GM18861 (cell line): ENCODE results near the gene C19orf25.
"Not testable (repeated sequence)": the region's sequence is repeated elsewhere in the genome, so short reads cannot be mapped to it uniquely, and the experiment has no call there.

Experiments
- ATAC-seq: cut with Tn5 transposase; IDR thresholded peaks from one replicate; pipeline ENCODE4 v1.9.1; 2021; ENCODE audit not compliant: unreplicated experiment

Gene C19orf25

DNA sequence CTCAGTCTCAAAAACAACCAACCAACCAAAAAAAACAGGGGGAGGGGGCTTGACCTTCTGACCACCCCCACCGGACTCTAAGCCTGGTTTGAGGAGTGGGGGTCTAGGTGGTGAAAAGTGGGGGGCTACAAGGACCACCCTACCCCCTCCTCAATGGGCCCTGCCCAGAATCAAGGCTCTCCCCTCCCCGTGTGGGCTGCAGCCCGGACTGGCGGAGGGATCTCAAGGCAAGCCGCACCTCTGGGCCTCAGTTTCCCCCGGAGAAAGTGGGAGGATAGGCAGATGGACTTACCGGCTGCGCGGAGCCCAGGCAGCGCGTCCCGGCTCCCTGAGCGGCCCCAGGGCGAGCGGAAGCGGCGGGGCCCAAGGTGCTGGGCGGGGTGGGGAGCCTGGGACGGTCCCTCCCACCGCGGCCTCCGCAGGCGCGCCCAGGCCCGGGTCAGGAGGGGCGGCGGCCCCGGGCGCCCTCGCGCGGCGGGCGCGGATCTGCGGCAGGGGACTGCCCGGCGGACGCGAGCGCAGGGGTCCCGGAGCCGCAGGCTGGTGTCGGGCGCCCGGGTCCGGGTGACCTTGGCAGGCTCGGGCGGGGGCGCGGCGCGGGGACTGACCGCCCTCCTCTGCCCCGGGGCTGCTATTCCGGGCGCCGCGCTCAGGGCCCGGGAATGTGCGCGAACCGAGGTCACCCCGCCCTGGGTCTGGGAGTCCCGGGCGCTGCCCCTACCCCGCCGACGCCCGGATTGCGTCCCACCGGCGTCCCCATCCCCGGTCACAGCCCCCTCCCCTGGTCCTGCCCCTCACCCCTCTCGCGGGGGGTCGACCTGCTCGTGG lies 33.9 kb upstream of the C19orf25 start, which contains the start of gene ADAMTSL5:
ADAMTSL5 (minus strand) TSS at position 349 of the 828 bp plus-strand sequence. CDS start 2,076 bp downstream, outside the sequence.
- no peak for ATAC-seq

DNA sequence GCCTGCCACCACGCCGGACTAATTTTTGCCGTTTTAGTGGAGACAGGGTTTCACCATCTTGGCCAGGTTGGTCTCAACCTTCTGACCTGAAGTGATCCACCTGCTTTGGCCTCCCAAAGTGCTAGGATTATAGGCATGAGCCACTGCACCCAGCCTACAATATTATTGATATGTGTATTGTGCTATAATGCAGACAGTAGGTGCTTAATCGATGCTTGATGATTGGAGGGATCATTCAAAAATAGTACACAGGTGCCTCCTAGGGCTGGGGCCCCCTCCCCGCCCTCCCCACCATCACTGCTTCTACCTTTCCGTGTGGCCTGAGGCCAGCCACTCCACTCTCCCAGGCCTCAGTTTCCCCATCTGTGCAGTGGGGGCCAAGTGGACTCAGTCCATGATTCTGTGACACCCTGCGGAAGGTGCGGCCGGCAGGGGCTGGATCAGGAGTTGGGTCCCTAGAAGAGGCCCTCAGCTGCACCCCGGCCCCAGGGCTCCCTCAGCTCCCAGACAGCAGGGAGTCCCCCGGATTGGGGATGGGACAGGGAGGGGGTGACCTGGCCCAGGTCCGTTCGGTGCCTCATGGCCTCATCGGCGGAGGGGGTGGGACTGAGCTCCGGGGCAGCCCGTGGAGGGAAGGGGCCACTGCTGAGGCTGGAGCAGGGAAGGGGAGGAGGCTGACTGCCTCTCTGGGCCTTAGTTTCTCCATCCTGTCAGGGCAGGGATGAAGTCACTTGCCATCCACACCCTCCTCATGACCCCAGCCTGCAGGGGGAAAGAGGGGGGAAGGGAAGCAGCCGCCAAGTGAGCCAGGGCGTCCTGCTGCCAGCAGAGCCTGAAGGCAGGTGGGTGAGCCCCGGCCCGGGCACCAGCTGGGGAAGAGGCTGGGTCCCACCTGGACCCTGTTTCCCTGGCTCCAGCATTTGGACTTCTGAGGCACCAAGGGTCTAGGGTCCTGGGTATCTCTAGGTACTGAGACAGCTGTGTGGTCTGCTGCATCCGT lies 32.6 kb upstream of the C19orf25 start:
- ATAC-seq = no peak

GRCh38 chr19:1510807-1511206 lies 31.8 kb upstream of the C19orf25 start:
- ATAC-seq = no peak

DNA sequence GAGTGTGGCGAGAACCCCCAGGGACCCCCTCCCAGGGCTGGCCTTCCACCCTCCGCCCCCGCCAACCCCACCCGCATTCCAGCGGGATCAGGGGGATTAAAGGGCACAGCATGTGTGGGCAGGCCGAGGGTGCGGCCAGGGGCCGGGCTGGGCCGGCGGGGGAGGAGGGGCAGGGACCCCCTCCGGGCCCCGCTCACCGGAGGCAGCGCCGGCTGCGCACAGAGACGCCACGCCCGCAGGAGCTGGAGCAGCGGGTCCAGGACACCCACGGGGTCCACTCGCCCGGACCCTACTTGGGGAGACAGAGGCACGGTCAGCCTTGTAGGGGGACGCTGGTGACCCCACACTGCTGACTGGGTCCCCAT lies 31.4 kb upstream of the C19orf25 start:
- no peak for ATAC-seq

DNA sequence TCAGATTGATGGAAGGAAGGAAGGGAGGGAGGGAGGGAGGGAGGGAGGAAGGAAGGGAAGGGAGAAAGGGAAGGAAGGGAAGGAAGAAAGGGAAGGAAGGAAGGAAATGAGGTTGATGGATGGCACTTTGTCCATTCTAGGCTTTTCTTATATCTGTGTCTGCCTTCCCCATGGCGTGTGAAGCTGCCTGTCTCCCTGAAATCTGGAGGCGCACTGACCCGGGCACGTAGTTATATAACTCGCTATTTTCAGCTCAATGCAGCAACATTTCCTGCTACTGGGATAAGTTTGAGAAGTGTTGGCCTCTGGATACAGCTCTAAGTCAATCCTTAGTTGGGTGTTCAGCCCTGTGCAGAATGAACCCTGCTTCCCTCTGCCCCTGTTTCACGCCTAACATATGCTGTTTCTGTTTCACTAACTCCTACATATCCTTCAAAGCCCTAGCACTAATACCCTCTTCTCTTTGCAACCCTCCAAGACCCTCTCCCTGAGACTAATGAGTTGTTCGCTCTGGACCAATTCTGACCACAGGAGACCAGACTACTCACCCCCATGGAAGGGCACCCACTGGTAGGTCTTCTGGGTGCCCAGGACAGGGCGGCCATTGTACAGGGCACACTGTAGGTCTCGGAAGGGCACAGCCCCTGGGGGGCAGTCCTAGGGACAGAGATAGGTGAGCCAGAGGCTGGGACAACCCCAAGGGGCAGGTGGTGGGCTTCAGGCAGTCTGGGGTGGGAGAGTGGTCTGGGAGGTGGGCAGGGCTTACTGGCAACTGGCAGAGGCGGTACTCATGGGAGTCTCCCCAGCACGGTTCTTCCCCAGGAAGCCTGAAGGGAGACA lies 30.8 kb upstream of the C19orf25 start:
- ATAC-seq = no peak

DNA sequence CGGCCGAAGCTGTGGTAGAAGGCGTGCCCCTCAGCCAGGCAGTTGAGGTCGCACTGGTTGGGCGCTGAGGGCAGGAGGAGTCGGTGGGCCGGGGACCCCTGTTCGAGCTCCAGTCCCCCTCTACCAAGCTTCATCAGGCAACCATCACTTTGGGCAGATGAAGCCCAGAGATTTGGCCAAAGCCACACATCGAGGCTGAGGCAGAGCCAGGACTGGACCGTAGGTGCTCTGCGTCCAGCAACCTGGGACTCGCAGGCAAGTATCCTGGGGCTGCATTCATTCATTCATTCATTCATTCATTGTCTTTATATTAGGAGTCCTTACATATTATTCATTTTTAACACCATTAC lies 29.5 kb upstream of the C19orf25 start:
- no peak for ATAC-seq

GRCh38 chr19:1507763-1508506 lies 28.9 kb upstream of the C19orf25 start:
- ATAC-seq = no peak

DNA sequence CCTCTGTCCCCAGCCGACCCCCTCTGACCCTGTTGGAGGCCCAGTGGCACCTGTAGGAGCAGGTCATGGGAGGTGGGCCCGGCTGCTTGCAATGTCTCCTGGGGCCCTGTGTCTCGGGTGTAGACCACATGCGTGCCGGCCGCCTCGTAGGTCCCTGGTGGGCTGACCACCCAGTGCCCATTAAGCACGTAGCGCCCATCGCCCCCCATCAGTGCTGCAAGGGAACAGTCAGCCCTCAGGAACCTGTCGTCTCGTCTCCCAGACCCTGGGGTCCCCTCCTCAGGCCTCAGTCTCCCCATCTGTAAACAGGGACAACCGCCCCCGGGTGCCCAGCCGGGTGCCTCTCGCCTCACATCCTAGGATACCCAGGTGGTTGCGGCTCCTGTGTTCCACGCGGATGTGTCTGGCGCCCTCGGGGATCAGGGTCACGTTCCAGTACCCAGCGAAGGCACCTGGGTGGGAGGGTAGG lies 28.2 kb upstream of the C19orf25 start:
- no peak for ATAC-seq

GRCh38 chr19:1505991-1506881 lies 27.2 kb upstream of the C19orf25 start:
- no peak for ATAC-seq

GRCh38 chr19:1505012-1505411 lies 26.0 kb upstream of the C19orf25 start:
- no peak for ATAC-seq

DNA sequence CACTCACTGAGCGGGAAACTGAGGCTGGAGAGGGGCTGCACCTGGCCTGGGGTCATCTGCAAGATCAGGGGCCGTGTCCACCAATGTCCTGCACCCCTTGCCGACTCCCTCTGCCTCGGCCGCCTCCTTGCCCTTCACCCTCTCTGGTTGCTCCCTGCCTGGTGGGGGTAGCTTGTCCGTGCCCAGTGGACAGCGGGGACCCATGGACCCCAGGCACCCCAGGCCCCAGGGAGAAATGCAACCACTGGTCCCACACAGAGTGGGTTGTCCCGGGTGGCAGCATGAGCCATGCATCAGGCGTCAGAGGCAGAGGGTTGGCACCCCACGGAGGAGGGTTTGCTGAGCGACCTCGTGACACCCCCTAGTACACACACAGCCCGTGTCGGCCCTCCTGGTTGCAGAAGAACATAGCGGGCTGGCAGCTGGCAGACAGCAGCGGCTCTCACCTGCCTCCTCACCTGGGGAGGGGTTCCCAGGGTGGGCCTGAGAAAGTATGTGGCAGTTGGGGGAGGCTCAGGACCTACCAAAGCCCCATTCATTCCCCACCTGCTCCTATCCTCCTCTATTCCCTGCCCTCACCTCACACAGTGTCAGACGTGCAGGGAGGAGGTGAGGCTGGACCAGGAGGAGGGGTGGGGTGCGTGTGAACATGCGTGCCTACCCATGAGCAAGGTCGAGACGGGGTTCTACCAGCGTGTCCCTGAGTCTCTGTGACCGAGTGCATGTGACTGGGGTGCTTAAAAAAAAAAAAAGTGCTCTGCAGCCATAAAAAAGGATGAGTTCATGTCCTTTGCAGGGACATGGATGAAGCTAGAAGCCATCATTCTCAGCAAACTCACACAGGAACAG lies 25.1 kb upstream of the C19orf25 start:
- ATAC-seq = no peak

- no peak for ATAC-seq
These were observed 24.3 kb upstream of the C19orf25 start for GRCh38 chr19:1503089-1503924.

DNA sequence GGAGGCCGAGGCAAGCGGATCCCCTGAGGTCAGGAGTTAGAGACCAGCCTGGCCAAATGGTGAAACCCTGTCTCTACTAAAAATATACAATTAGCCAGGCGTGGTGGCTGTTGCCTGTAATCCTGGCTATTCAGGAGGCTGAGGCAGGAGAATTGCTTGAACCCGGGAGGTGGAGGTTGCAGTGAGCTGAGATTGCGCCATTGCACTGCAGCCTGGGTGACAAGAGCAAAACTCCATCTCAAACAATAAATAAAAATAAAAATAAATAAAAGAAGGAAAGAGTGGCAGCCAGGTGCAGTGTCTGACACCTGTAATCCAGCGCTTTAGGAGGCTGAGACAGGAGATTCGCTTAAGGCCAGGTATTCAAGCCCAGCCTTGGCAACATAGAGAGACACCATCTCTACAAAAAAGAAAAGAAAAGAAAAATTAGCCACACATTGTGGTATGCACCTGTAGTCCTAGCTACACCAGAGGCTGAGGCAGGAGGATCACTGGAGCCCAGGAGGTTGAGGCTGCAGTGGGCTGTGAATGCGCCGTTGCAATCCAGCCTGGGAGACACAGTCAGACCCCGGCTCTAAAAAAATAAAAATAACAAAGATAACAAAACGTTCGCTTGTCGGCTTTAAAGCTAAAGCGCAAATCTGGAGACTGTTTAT lies 23.5 kb upstream of the C19orf25 start:
- no peak for ATAC-seq

- ATAC-seq = no peak
These were observed 22.2 kb upstream of the C19orf25 start for GRCh38 chr19:1501200-1501595.

- not testable (repeated sequence) for ATAC-seq
These were observed 20.2 kb upstream of the C19orf25 start for GRCh38 chr19:1499231-1499630.

DNA sequence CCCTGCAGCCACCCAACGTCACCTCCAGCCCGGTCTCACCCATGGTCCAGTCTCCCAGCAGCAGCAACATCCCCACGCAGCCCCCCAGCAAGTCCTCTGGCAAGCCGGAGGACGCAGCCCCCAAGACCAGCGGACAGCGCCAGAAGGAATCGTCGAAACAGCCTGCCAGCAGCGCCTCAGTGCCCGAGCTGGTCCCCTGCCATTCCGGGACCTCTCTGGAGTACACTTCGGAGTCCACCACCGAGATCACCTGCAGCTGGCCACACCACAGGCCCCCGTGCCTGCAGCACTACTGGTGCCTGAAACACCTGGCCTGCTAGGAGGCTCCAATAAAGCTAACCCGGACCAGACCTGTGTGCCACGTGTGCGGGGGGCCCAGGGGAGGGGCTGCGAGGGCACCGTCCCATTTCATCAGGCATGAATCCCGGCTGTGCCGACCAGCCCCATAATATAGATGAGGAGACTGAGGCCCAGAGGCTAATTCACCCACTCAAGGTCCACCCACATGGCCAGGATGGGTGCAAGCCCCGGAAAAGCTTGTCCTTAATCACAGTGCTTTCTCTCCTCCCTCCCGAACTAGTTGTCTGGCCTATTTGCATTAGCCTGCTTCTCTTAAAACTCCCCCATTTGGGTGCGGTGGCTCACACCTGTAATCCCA lies 18.7 kb upstream of the C19orf25 start:
- no peak for ATAC-seq
